AG10803 (cell line): ENCODE data around the gene DISC1.
"Not testable (repeated sequence)": the region's sequence is repeated elsewhere in the genome, so short reads cannot be mapped to it uniquely, and the experiment has no call there.

Experiments
- DNase-seq: peaks from one replicate; pipeline ENCODE4 v3.0.0; 2010; ENCODE audit warnings: low read depth
- H3K4me3 ChIP-seq: 2 replicates; pipeline ENCODE4 v1.5.1; 2011; ENCODE audit warnings: mild to moderate bottlenecking, low read length, control low read depth
- CTCF ChIP-seq: conservative IDR thresholded peaks from 2 replicates; pipeline ENCODE4 v1.5.1; 2011; ENCODE audit warnings: mild to moderate bottlenecking, low read length, control low read depth, inconsistent platforms

The DISC1 gene

GRCh38 chr1:231761252-231761651, 134.7 kb downstream of the DISC1 start:
- TF ChIP-seq CTCF: no peak
- DNase-seq: no peak
- H3K4me3 ChIP-seq: no peak overlapping the region

- no peak for DNase-seq
- no peak overlapping the region for H3K4me3 ChIP-seq
- TF ChIP-seq CTCF: no peak
These were observed 135.4 kb downstream of the DISC1 start for GRCh38 chr1:231761747-231762541.

GRCh38 chr1:231763456-231763855, 136.9 kb downstream of the DISC1 start:
- DNase-seq: no peak
- no peak for TF ChIP-seq CTCF
- no peak overlapping the region for H3K4me3 ChIP-seq

- DNase-seq, H3K4me3 ChIP-seq: not testable (repeated sequence)
These were observed 139.2 kb downstream of the DISC1 start for GRCh38 chr1:231765825-231766224.

- TF ChIP-seq CTCF: no peak
- DNase-seq: no peak
- no peak overlapping the region for H3K4me3 ChIP-seq
These were observed 140.9 kb downstream of the DISC1 start for GRCh38 chr1:231767471-231767870.

GRCh38 chr1:231768416-231768815, 141.8 kb downstream of the DISC1 start:
- TF ChIP-seq CTCF: no peak
- DNase-seq: no peak
- H3K4me3 ChIP-seq: no peak overlapping the region

DNA sequence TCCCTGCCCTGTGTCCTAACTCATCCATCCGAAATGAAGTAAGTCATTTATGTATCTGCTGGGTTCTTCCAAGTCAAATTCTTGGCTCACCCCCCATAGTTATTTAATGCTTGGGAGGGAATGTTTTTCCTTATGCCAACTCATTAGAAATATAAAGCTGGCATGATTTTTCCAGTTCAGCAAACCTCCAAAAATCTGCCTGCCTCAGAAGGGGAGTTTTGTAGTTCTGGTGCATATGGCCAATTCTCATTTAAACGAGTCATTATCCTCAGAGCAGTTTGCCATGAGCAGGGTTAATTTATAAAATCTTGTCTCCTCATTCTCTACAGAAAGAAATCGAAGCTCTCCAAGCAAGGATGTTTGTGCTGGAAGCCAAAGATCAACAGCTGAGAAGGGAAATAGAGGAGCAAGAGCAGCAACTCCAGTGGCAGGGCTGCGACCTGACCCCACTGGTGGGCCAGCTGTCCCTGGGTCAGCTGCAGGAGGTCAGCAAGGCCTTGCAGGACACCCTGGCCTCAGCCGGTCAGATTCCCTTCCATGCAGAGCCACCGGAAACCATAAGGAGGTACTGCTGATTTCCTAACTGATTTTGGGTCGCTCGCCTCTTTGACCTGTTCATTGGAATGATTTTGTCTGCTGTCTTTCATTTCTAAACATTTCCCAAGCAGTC, 144.1 kb downstream of the DISC1 start:
- no peak for DNase-seq
- H3K4me3 ChIP-seq: no peak overlapping the region
- TF ChIP-seq CTCF: no peak
